B cell (primary cell): ENCODE data around the gene GALNT18. TPM values are rescaled to one million over a fixed set of nuclear protein-coding genes. Genes with fewer than 3 reads are reported as not detected.

ENCODE experiments used
- ATAC-seq: fragments of 200-7000 bp; cut with Tn5 transposase; one replicate; pipeline ENCODE4 v1.10.0; 2021; ENCODE audit warnings: low read depth, mild to moderate bottlenecking, moderate number of reproducible peaks, moderate library complexity
- CTCF ChIA-PET: fragments of 350-600 bp; sonication (Branson Sonifier 250); formaldehyde crosslinking; loops from one replicate; lab custom pipeline; 2021; ENCODE audit warnings: antibody characterized with exemption, inconsistent platforms; lab: Charles Lee
- POLR2A ChIA-PET: fragments of 350-600 bp; sonication (Branson Sonifier 250); formaldehyde crosslinking; loops from one replicate; lab custom pipeline; 2021; ENCODE audit warnings: antibody characterized with exemption; lab: Charles Lee
- DNase-seq: peaks from one replicate; pipeline ENCODE4 v3.0.0; 2013
- H2AFZ ChIP-seq: 2 replicates; pipeline ENCODE4 v1.6.1; 2012; ENCODE audit warnings: mild to moderate bottlenecking, low read depth, low read length; ENCODE audit not compliant: insufficient read depth, poor library complexity, severe bottlenecking
- H3K27ac ChIP-seq, 2 donors: 1 replicate in 1 of 2; 2 replicates in 1 of 2; pipeline ENCODE4 v1.5.1; 2012 to 2013; ENCODE audit warnings: low read length in 2 of 2, mild to moderate bottlenecking in 2 of 2, moderate library complexity in 1 of 2
- H3K27me3 ChIP-seq, 4 experiments: fragments of 200-600 bp in 1 of 4; sonication (generic) in 1 of 4; replicated peaks in 1 of 4; 1 replicate in 2 of 4; 2 replicates in 2 of 4; pipeline versions ENCODE4 v1.6.1 to v1.7.0; 2013 to 2016; ENCODE audit warnings: low read length in 3 of 4, mild to moderate bottlenecking in 2 of 4, mixed read lengths in 1 of 4, moderate library complexity in 1 of 4; ENCODE audit not compliant: insufficient read depth in 4 of 4, control insufficient read depth in 3 of 4; ENCODE audit errors: control extremely low read depth in 1 of 4
- H3K36me3 ChIP-seq, 2 experiments: replicated peaks in 1 of 2; 1 replicate in 1 of 2; 2 replicates in 1 of 2; pipeline versions ENCODE4 v1.6.1 to v1.7.1; 2013; ENCODE audit warnings: low read length in 1 of 2; ENCODE audit not compliant: insufficient read depth in 2 of 2, control insufficient read depth in 1 of 2; ENCODE audit errors: control extremely low read depth in 1 of 2, extremely low read depth in 1 of 2
- H3K4me1 ChIP-seq, 2 donors: fragments of 200-600 bp in 1 of 2; sonication (generic) in 1 of 2; 1 replicate in 1 of 2; 2 replicates in 1 of 2; pipeline versions ENCODE4 v1.5.1 to v1.6.1; 2013 to 2017; ENCODE audit warnings: low read length in 2 of 2; ENCODE audit not compliant: control insufficient read depth in 2 of 2, insufficient read depth in 2 of 2
- H3K4me2 ChIP-seq: replicated peaks from 2 replicates; pipeline ENCODE3; 2012; ENCODE audit warnings: mild to moderate bottlenecking, low read depth, low read length; ENCODE audit not compliant: poor library complexity, severe bottlenecking
- H3K4me3 ChIP-seq, 5 experiments: fragments of 200-600 bp in 1 of 5; sonication (generic) in 1 of 5; 1 replicate in 3 of 5; 2 replicates in 2 of 5; pipeline versions ENCODE4 v1.5.1 to v1.7.0; 2011 to 2016; ENCODE audit warnings: low read length in 4 of 5, mild to moderate bottlenecking in 4 of 5, low read depth in 2 of 5, control low read depth in 1 of 5, moderate library complexity in 1 of 5; ENCODE audit not compliant: insufficient read depth in 1 of 5; ENCODE audit errors: control extremely low read depth in 1 of 5, extremely low read depth in 1 of 5
- H3K79me2 ChIP-seq: fragments of 200-600 bp; sonication (generic); one replicate; pipeline ENCODE4 v1.6.0; 2016; ENCODE audit warnings: low read length; ENCODE audit not compliant: control insufficient read depth, insufficient read depth
- H3K9ac ChIP-seq: fragments of 200-600 bp; sonication (generic); 2 replicates; pipeline ENCODE4 v1.6.1; 2017; ENCODE audit warnings: mild to moderate bottlenecking, low read length, moderate library complexity
- H3K9me3 ChIP-seq, 3 donors: one replicate each; pipeline versions ENCODE4 v1.6.1 to v1.7.1; 2013; ENCODE audit warnings: low read length in 2 of 3; ENCODE audit not compliant: control insufficient read depth in 2 of 3, insufficient read depth in 1 of 3; ENCODE audit errors: control extremely low read depth in 1 of 3
- H4K20me1 ChIP-seq: 2 replicates; pipeline ENCODE4 v1.6.0; 2012; ENCODE audit warnings: mild to moderate bottlenecking, low read length; ENCODE audit not compliant: insufficient read depth, control insufficient read depth, poor library complexity, severe bottlenecking
- H3K27ac Mint-ChIP-seq: one replicate; pipeline ENCODE4 v1.8.0; 2021; ENCODE audit warnings: mixed read lengths
- H3K27me3 Mint-ChIP-seq: one replicate; pipeline ENCODE4 v1.8.0; 2021; ENCODE audit warnings: mixed read lengths
- H3K4me1 Mint-ChIP-seq: one replicate; pipeline ENCODE4 v1.8.0; 2021; ENCODE audit warnings: mixed read lengths
- H3K4me3 Mint-ChIP-seq: one replicate; pipeline ENCODE4 v1.8.0; 2021; ENCODE audit warnings: mixed read lengths
- H3K9me3 Mint-ChIP-seq: one replicate; pipeline ENCODE4 v1.8.0; 2022; ENCODE audit warnings: mixed read lengths; ENCODE audit not compliant: insufficient read depth
- CTCF ChIP-seq: fragments of 200-600 bp; IDR thresholded peaks from one replicate; pipeline ENCODE4 v1.8.0; 2022; ENCODE audit warnings: antibody characterized with exemption, mild to moderate bottlenecking
- EZH2 ChIP-seq: IDR thresholded peaks from 2 replicates; pipeline ENCODE4 v1.6.1; 2012; ENCODE audit warnings: borderline replicate concordance, low read depth, mild to moderate bottlenecking, moderate library complexity, low read length; ENCODE audit not compliant: insufficient read depth, poor library complexity, severe bottlenecking
- WGBS: methylation state at CpG from one replicate; pipeline ENCODE4 v1.1.5; 2013; ENCODE audit warnings: missing lambda C conversion rate; ENCODE audit not compliant: insufficient coverage; 5-methylcytosine and 5-hydroxymethylcytosine counted together
- intact Hi-C: fragments of 100-400 bp; cut with micrococcal nuclease; formaldehyde crosslinking; loops from one replicate; pipeline ENCODE4 v1.10.0; 2022
- polyA plus RNA-seq: library from polyadenylated mRNA; depleted of rRNA; stranded (reverse); fragments of >200 nt; gene quantifications from 2 replicates; pipeline ENCODE4 v1.2.3, GENCODE V29; 2012
- total RNA-seq, 2 donors: library from RNA; stranded (reverse); fragments of 120-200 nt in 1 of 2; gene quantifications; 1 replicate in 1 of 2; 2 replicates in 1 of 2; pipeline versions ENCODE4 v1.2.3 to v1.2.4, GENCODE V29; 2013 to 2022

The GALNT18 gene
- total and polyA plus RNA-seq, 2 donors (not counting 1 experiment from before 2014, with no cell fraction given) = not detected

DNA sequence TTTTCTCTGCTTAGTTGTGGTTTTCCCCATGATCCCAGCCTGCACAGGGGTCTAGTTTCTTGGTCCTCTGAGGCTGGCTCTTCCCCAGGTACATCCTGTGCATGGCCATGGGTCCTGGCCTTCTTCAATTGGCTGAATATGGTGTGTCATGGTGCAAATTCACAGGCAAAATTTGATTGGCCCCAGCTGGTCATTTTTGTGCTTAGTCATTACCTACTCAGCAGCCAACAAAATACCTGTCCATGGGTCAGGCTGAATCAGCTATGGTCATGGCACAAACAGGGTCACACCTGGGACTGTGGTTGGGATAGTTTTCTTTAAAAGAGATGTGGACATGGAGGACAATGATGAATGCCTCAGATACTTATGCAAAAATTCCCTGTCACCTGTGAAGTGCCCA is 354.5 kb downstream of the GALNT18 start:
- H3K9me3 ChIP-seq = no peaks in the 10 kb centered on the region
- ChIA-PET CTCF (no interaction called here), POLR2A (no interaction called here)
- TF ChIP-seq EZH2 = no peak
- no peak for TF ChIP-seq CTCF
- no peaks in the 10 kb centered on the region for H3K4me1 ChIP-seq
- H3K27me3 ChIP-seq = no peaks in the 10 kb centered on the region
- H2AFZ ChIP-seq = no peak overlapping the region
- DNase-seq (no peak), ATAC-seq (no peak)
- no peaks in the 10 kb centered on the region for H3K9me3 Mint-ChIP-seq
- no peaks in the 10 kb centered on the region for H4K20me1 ChIP-seq
- no peaks in the 10 kb centered on the region for H3K27me3 Mint-ChIP-seq
- H3K4me3 ChIP-seq = no peak overlapping the region
- intact Hi-C loops = loop anchor here (2.0 kb wide), 1 partner anchor 231 kb away; no protein-coding TSS in a partner anchor
- H3K79me2 ChIP-seq = no peaks in the 10 kb centered on the region
- H3K9ac ChIP-seq = no peak overlapping the region
- no peak overlapping the region for H3K27ac Mint-ChIP-seq
- no peak overlapping the region for H3K4me2 ChIP-seq
- H3K27ac ChIP-seq = no peak overlapping the region
- no peak overlapping the region for H3K4me3 Mint-ChIP-seq
- no peaks in the 10 kb centered on the region for H3K36me3 ChIP-seq
- peaks cover 21% of the 10 kb centered on the region for H3K4me1 Mint-ChIP-seq

DNA sequence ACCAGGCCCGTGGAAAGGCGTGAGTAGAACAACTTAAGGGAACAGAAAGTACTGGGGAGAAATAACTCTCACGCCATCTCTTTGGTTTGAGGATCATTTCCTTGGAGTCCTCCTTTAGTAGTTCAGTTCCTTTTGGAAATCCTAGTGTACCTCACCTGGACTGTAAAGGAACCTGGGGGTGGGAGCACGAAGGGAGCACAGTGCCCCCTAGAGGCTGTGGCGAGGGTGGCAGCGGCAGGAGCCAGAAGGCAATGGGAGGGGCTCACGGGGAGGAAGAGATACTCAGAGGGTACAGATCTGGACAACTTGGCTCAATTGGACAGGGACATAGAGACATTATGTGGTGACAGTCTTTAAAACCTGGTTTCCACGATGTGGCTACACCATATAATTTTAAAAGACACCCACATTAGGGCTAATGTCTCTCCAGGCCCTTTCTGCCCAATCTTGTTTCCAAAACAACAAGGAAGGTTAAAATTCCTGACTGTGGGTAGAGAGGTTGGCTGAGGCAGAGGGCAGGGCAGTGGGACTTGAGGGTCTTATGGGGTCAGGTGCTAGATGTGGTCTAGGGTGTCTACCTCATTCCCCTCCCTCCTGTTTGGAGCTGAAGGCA is 355.7 kb downstream of the GALNT18 start:
- WGBS = 45% methylated on average over 7 of the region's 8 CpGs
- Histone ChIP-seq H3K4me1 (peaks cover 8 to 9% of the 10 kb centered on the region in 2 donors), H3K36me3 (no peaks in the 10 kb centered on the region), H2AFZ (no peak overlapping the region), H3K9ac (no peak overlapping the region), H3K9me3 (no peaks in the 10 kb centered on the region), H3K27me3 (peaks cover 0 to 2% (median 0%) of the 10 kb centered on the region in 4 experiments), H3K79me2 (no peaks in the 10 kb centered on the region), H3K27ac (no peak overlapping the region), H3K4me3 (no peak overlapping the region), H3K4me2 (no peak overlapping the region), H4K20me1 (no peaks in the 10 kb centered on the region)
- intact Hi-C loops = loop anchor here (2.0 kb wide), 1 partner anchor 229 kb away; no protein-coding TSS in a partner anchor
- H3K27ac Mint-ChIP-seq = no peak overlapping the region
- DNase-seq (peak; percentile 44), ATAC-seq (peak; percentile 44)
- H3K4me1 Mint-ChIP-seq = peaks cover 33% of the 10 kb centered on the region
- no peak overlapping the region for H3K4me3 Mint-ChIP-seq
- no peaks in the 10 kb centered on the region for H3K27me3 Mint-ChIP-seq
- TF ChIP-seq EZH2 = no peak
- peak; percentile 62 for TF ChIP-seq CTCF
- POLR2A ChIA-PET = no interaction called here
- no peaks in the 10 kb centered on the region for H3K9me3 Mint-ChIP-seq
- CTCF ChIA-PET = no interaction called here
